Hippocampal formation (tissue), 2 donors: ENCODE measurements around the gene MAN1C1.
"Not testable (repeated sequence)": the region's sequence is repeated elsewhere in the genome, so short reads cannot be mapped to it uniquely, and the experiment has no call there.

Experiments used
- DNase-seq, 2 donors: peaks; one replicate each; lab custom pipeline; 2025; lab: John Stamatoyannopoulos, UW

The MAN1C1 gene

DNA sequence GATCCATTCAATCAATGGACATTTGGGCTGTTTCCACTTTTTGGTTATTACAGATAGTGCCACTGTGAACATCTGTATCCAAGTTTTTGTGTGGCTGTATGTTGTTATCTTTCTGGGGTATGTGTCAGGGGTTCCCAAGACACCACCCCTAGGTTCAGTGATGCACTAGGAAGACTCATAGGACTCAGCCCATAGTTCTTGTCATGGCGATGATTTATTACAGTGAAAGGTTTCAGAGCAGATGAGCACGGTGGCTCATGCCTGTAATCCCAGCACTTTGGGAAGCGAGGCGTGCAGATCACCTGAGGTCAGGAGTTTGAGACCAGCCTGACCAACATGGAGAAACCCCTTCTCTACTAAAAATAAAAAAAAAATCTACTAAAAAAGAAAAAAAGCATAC, 64.1 kb downstream of the MAN1C1 start:
- no peak for DNase-seq

GRCh38 chr1:25682059-25682601, 65.5 kb downstream of the MAN1C1 start:
- DNase-seq: no peak

DNA sequence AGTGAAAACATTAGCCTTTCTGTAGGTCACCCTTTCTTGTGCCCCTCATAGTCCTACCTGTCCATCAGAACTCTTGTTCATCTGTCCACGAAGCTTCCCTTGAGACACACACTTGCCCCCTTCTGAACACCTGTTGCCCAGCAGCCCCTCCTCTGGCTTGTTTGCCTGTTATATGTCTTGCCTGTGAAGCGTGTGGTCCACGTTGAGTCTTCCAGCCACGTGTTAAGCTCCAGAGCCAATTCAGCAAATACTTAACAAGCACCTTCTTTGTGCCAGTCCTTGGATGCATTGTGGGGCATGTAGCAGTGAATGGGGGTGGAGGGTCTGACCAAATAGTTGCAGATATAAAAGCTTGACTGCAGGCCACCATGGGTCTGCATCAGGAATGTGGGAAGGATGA, 66.6 kb downstream of the MAN1C1 start:
- DNase-seq: no peak

- DNase-seq: no peak
Measured at GRCh38 chr1:25683731-25684130, 67.1 kb downstream of the MAN1C1 start.

- no peak for DNase-seq
Measured at GRCh38 chr1:25684216-25684965, 67.8 kb downstream of the MAN1C1 start.

GRCh38 chr1:25685211-25685750, 68.7 kb downstream of the MAN1C1 start:
- DNase-seq: no peak

DNA sequence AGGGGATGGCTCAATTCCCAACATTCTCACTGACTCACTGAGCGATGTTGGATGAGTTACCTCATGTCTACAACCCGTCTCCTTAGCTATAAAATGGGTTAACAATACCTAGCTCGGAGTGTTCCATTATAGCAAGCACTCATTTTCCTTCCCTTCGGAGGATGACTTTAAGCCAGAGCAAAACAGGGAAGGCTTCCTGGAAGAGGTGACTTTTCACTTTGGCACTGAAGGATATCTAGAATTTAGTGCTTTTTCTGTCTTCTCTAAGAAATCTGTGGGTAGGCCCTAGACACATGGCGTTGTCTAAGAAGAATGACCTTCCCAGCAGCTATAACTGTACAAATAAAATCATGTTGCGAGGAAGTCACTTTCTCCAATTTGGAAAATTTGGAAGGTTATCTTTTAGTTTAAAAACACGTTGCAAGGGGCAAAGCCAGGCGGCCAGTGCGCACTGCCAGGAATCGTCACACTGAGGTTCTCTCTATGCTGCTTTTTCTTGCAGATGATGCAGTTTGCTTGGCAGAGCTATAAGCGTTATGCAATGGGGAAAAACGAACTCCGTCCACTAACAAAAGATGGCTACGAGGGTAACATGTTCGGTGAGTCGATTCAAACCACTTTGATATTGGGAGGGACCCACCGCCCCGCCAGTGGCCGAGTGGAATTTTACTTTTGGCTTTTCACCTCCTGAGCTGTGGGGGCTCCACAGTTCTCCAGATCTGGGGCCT, 69.5 kb downstream of the MAN1C1 start:
- no peak for DNase-seq

GRCh38 chr1:25687221-25688017, 70.8 kb downstream of the MAN1C1 start:
- no peak for DNase-seq

DNA sequence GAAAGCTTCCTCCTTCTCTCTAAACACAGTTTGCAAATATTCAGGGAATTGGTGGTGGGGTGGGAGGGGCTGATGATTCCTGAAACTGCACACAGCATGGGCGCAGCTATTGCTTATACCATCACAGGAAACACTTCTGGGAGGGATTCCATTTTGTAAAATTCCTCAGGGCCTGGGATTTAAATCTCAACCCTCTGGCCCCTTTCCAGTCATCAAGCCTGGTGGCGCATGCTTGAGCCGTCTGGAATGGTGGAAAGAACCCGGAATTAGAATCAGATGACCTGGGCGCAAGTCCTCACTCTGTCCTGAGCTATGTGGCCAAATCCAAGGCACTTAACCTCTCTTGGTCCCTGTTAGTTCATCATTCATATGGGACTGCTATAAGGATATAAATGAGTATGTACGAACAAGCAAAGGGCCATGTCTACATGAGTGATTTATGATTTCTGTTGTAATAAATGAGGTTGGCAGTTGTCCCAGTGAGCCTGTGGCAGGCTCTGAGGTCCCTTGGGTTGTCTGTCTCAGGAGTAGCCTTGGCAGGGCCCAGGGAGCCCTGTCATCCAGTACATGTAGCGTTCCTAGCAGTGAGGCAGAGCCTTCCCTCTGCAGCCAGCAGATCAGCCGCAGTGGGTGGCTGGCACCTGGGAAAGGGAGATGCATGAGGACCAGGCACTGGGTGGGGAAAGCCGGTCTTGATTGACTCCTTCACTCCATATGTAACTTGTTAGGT, 72.0 kb downstream of the MAN1C1 start:
- DNase-seq: no peak

DNA sequence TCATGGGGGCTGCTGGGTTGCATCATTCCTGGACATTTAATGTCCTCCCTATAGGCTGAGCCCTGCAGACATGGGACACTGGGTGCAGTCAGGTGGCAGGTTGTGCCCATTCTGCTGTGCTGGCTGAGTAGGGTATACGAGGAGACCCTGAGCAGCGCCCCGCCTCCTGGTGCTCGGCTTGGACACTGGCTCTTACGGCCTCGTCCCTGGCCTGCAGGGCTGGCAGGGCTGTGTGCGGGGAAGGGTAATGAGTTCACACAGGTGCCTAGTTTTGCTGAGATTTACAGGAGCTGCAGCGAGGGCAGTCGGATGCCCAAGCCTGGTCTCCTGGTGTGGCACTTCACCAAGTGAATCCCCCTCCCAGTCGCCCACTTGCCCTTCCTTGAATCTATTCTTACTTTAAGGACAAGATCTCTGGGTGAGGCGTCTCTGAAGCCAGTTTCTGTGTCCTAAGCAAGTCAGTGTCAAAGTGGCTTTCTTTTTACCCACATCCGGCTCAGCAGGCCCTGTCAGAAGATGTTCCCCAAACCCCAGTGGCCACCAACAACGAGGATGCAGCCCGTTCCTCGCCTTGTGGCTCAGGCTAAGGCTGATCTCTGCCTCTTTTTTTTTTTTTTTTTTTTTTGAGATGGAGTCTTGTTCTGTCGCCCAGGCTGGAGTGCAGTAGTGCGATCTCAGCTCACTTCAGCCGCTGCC, 73.2 kb downstream of the MAN1C1 start:
- DNase-seq: no peak

GRCh38 chr1:25690396-25690956, 73.9 kb downstream of the MAN1C1 start:
- DNase-seq: no peak

DNA sequence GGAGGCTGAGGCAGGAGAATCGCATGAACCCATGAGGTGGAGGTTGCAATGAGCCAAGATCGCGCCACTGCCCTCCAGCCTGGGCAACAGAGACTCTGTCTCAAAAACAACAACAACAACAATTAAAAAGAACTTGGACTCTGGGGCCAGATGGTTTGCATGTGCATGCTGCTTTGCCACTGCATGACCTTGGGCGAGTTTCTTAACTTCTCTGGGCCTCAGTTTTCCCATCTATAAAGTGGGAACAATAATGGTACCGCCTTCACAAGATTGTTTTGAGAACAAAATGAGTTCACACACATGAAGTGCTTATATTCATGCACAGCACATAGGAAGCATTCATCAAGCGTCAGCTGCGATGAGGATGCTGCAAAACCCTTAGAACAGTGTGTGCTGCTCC, 74.6 kb downstream of the MAN1C1 start:
- no peak for DNase-seq

DNA sequence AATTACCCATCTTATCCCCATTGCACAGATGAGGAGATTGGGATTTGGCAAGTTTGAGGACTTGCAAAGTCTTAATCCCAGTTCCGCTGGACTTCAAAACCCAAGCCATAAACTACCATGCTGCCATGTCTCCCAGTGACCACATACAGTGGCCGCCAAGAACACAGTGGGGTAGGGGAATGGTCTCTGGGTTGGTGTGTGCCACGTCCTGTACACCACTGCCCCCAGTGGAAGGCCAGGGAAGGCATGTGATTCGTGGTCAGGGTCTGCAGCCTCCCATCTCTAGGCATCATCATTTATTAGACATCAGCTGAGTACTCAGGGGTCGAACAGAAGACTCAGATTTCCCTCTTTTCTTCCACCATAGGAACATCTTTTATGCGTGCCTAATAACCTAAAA, 76.0 kb downstream of the MAN1C1 start:
- DNase-seq: no peak

DNA sequence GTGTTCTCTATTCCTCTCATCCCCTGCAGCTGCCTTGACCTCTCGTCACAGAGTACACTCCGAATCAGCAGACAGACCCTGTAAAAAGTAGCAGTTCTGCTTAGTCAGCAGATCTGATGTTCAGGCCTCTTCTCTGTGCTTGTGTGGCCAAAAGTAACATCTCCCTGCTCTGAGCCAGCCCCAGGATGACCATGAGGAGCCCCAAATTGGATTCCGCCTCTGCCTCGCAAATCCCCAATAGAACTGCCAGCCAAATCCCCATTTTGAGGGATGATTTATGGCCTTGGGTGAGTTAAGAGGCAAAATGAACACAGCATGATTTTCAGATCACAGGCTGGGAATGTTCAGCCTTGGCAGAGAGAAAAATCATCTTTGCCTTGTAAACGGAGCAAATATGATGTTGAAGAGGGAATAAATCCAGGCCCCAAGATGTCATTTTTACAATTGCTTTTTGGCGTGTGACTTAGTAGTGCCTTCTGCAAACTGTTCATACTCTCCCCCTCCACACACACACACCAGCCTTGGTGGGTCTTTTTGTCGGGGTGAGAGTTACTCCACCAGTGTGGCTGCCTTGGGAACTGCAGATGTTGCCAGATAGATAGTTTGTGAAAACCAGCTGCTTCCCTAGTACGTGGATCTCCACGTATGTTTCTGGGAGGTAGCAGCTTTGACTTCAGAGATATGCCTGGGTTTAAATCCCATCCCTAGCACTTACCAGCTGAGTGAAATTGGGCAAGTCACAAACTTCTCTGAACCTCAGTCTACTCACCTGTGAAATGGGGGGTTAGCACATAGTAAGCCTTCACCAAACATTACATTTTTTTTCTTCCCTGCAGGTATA, 77.8 kb downstream of the MAN1C1 start:
- DNase-seq: peak in 1 of 2 donors; percentile 18

DNA sequence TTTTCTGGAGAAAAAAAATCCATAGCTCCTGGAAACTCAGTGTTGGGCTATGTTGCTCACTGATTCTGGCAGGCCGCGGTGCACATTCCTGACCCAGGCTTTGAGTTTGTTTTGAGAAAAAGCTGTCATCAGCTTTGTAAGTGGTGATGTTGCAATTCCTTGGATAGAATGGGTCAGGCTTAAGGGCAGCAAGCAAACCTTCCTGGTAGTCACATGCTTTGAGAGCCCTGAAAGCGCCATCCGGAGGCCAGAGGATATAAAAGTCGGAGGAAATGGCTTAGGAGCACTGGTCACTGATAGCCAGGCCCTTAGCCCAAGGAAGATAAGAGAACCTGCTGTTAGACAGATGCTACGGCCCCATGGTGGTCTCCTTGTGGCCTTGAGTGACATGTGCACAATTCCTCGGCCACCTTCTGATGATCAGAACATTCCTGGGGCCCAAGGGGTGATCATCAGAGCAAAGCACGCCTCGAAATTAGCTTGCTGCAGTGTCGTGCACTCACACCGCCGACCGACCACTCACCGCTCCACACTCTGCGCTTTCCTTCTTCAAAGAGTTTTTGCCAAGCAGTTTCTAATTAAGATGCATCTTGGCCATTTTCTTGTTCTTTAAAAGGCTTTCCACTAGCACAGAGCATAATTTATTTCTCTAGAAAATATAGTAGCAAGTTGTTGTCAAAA, 78.6 kb downstream of the MAN1C1 start:
- peak in 1 of 2 donors; percentile 28 for DNase-seq

DNA sequence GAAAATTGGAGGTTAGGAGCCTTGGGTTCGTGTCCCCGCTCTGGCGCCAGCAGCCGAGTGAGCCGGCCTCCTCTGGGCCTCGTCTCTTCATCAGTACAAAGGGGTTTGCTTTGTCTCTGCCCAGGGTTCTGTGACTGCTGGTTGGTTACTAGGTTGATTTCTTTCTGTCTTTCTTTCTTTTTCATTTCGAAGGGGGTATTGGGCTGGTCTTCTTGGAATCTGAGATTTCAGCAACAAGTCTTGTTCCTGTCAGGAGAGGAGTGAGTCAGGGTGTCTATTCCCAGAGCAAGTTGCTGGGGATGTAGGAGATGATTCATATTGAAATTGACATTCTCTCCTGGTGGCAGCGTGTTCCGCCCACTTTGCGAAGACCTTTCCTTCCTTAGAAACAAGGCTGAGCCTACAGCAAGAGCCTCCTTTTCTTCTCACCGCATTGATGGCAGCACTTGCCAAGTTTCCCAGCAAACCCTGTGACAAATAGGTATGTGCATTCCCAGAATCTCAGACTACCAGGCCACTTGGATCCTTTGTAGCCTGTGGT, 79.2 kb downstream of the MAN1C1 start:
- no peak for DNase-seq

DNA sequence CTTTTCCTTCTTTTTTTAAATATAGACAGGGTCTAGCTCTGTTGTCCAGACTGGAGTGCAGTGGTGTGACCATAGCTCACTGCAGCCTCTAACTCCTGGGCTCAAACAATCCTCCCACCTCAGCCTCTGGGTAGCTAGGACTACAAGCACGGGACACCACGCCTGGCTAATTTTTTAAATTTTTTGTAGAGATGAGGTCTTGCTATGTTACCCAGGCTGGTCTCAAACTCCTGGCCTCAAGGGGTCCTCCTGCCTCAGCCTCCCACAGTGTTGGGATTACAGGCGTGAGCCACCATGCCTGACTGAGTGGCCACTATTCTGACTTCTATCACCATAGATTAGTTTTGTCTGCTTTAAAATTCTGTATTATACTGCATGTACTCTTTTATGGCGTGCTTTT, 80.1 kb downstream of the MAN1C1 start:
- DNase-seq: not testable (repeated sequence)

- no peak for DNase-seq
Measured at GRCh38 chr1:25697435-25698217, 81.0 kb downstream of the MAN1C1 start.
